ENCODE results near the gene KCTD14. TPM values are rescaled to one million over a fixed set of nuclear protein-coding genes. Genes with fewer than 3 reads are reported as not detected.

The KCTD14 gene
- total RNA-seq: 16.0 and 16.9 TPM in 2 replicates

DNA sequence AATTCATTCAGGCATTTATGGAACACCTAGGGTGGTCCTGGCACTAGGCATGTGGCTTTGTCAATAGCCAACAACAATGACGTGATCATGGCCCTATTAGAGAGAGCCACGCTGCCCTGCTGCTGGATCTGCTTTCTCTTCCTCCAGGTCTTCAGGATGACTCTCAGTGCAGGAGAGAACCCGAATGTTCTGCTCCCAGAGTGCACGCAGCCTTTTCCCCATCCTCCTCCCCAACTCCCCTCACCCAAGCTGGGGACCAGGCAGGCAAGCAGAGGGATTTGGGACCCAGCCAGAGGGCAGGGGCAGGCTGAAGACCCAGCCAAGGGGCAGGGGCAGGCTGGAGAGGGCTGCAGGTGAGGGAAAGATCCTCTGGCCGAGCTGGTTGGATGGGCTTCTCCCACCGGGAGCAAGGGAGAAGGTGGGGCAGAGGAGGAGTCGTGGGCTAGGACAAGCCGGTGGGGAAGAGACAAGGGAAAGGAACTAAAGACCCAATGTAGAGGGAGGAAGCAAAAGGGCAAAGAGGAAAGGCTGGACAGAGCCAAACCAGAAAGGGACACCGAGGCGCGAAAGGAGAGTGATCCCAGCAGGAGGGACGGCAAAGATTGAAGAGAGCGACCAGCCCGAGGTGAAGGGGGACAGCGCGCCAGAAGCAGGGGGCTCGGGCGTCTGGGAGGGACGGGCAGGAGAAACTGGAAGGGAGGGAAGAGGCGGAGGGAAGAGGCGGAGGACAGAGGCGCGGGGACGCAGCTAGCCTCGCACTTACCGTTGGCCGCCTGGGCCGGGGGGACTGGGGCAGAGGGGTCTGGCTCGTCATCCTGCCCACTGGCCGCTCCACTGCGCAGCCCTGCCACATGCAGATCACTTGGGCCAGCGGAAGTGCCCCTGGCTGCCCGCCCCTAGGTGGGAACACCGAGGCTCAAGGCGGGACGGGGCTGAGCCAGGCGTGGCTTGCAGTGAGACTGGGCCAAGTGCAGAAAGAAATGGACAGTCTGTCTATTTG, at the start of gene KCTD14:
Gene KCTD14 (minus strand): TSS at position 880 of the 1,000 bp plus-strand sequence. CDS start 27 bp downstream, at position 853.

GRCh38 chr11:78063440-78064181, 40.5 kb upstream of the KCTD14 start, which contains the start of gene THRSP:
TSS of gene THRSP (plus strand) at chr11:78063861. CDS start at chr11:78063882, 21 bp downstream.

DNA sequence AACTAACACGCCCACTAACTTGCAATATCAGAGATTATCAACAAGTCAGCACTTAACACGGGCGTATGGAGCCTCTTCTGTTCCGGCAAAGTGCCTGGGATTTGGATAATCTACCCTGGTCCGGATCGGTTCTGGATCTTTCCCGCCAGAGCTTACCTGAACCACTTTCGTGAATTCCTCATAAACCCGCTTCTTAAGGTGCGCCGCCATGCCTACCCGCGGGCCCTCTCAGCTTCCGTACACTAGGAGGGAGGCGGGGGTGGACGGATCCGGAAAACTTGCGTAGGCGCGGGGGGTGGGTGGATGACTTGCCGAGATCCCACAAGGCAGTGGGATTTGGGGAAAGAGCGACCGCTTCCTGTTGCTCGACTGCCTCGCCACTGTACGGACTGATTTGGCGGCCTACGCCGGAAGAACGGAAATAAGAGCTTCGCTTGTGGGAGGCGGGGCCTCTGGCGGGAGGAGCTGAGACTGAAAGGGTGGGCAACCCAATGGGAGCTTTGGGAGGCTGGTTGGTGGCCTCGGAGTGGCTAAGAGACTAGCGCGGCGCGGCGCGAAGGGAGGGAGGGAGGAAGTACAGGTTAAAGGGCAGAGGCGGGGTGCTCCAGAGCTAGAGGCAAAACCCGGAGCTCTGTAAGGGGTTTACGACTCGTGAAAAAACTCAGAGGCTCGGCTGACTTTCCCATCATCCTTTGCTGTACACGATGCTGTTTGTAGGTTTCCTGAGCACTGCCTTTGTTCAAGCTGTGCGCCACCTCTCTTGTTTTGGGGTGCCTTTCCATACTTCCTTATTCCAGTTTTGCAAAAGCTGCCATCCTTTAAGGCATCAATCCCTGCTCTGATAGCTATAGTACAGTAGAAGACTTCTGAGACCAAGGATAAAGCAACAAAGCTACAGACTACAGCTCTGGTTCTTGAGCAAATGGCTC, 28.4 kb downstream of the KCTD14 start, which contains the start of gene INTS4:
Gene INTS4 (minus strand): TSS at position 235 of the 929 bp plus-strand sequence. CDS start 25 bp downstream, at position 210.

Other genes starting within 250 kb of the KCTD14 start
- 19.6 and 23.2 TPM in 2 replicates for gene RSF1, start 202.6 kb downstream of the KCTD14 start, total RNA-seq
- gene AAMDC, start 202.1 kb downstream of the KCTD14 start, total RNA-seq: 12.6 and 14.4 TPM in 2 replicates
- 13.1 and 17.5 TPM in 2 replicates for gene INTS4, start 28.6 kb downstream of the KCTD14 start, total RNA-seq
- not detected in 2 replicates for gene THRSP, start 40.6 kb upstream of the KCTD14 start, total RNA-seq
- gene NDUFC2, start 56.6 kb upstream of the KCTD14 start, total RNA-seq: 116 and 129 TPM in 2 replicates
- 28.9 and 39.3 TPM in 2 replicates for gene ALG8, start 116.3 kb upstream of the KCTD14 start, total RNA-seq
- gene KCTD21, start 165.3 kb upstream of the KCTD14 start, total RNA-seq: 5.7 and 12.2 TPM in 2 replicates
- 4.1 and 6.6 TPM in 2 replicates for gene USP35, start 165.6 kb upstream of the KCTD14 start, total RNA-seq

All from hair follicular keratinocyte (primary cell).